Ramos (cell line): Measurements from ENCODE around the gene ZNF544.

ENCODE experiments used
- in situ Hi-C: fragments of 300-500 bp; cut with MboI; formaldehyde crosslinking; loops from one replicate; pipeline ENCODE4 v1.14.3; 2022; ENCODE audit warnings: low sequenced_read_pairs; ENCODE audit not compliant: unreplicated experiment

ZNF544 gene

GRCh38 chr19:58228585-58229254 lies at the start of gene ZNF544:
ZNF544 (plus strand) TSS chr19:58228914; CDS start chr19:58244024, 15,110 bp downstream.
- in situ Hi-C loops: no loop called here

GRCh38 chr19:58181902-58182576 lies 46.7 kb upstream of the ZNF544 start:
- in situ Hi-C loops: no loop called here

- in situ Hi-C loops: no loop called here
Observed at GRCh38 chr19:58182577-58182988, 46.1 kb upstream of the ZNF544 start.

- in situ Hi-C loops: no loop called here
Observed at GRCh38 chr19:58182989-58183816, 45.5 kb upstream of the ZNF544 start, which contains the start of gene ZNF274. ZNF274 (plus strand) TSS chr19:58183061; CDS start chr19:58183966, 905 bp downstream.

- in situ Hi-C loops: no loop called here
Observed at GRCh38 chr19:58183817-58184215, 44.9 kb upstream of the ZNF544 start.

GRCh38 chr19:58196901-58197616 lies 31.7 kb upstream of the ZNF544 start:
- in situ Hi-C loops: no loop called here

GRCh38 chr19:58203814-58204475 lies 24.8 kb upstream of the ZNF544 start:
- in situ Hi-C loops: no loop called here

- in situ Hi-C loops: no loop called here
Observed at GRCh38 chr19:58204566-58204965, 24.1 kb upstream of the ZNF544 start.

GRCh38 chr19:58209577-58209976 lies 19.1 kb upstream of the ZNF544 start:
- in situ Hi-C loops: no loop called here

GRCh38 chr19:58212336-58213074 lies 16.2 kb upstream of the ZNF544 start:
- in situ Hi-C loops: no loop called here

GRCh38 chr19:58213075-58213369 lies 15.7 kb upstream of the ZNF544 start:
- in situ Hi-C loops: no loop called here

- in situ Hi-C loops: no loop called here
Observed at GRCh38 chr19:58217069-58217481, 11.6 kb upstream of the ZNF544 start.

GRCh38 chr19:58217607-58218391 lies 10.9 kb upstream of the ZNF544 start:
- in situ Hi-C loops: no loop called here

GRCh38 chr19:58218899-58219298 lies 9.8 kb upstream of the ZNF544 start:
- in situ Hi-C loops: no loop called here

GRCh38 chr19:58227964-58228584 lies 640 bp upstream of the ZNF544 start:
- in situ Hi-C loops: no loop called here

GRCh38 chr19:58229255-58229639 lies 533 bp downstream of the ZNF544 start:
- in situ Hi-C loops: no loop called here

GRCh38 chr19:58237324-58237723 lies 8.6 kb downstream of the ZNF544 start:
- in situ Hi-C loops: no loop called here

- in situ Hi-C loops: no loop called here
Observed at GRCh38 chr19:58243351-58243750, 14.6 kb downstream of the ZNF544 start.
